SK-MEL-5 (cell line): ENCODE data around the gene NHSL1. TPM values are rescaled to one million over a fixed set of nuclear protein-coding genes. Genes with fewer than 3 reads are reported as not detected.
"Not testable (repeated sequence)": the region's sequence is repeated elsewhere in the genome, so short reads cannot be mapped to it uniquely, and the experiment has no call there.

Experiments
- DNase-seq: peaks from one replicate; pipeline ENCODE4 v3.0.0-alpha.2; 2016; ENCODE audit warnings: low read depth, low spot score
- in situ Hi-C: cut with HindIII; loops from 2 replicates; pipeline ENCODE4 v1.10.0; 2016; ENCODE audit warnings: low sequenced_read_pairs, high pct_unique_total_duplicates, low pct_unique_long_range_greater_than_20kb
- total RNA-seq: library from RNA; depleted of rRNA; stranded (reverse); fragments of >200 nt; shearing (Covaris generic); gene quantifications from 2 replicates; pipeline ENCODE4 v1.2.3, GENCODE V29; 2014

Gene NHSL1
- total RNA-seq, 1 experiment from 2014 or later: 64.2 TPM

- DNase-seq: no peak
- in situ Hi-C loops: no loop called here
Measured at GRCh38 chr6:138443979-138444378, 55.3 kb downstream of the NHSL1 start.

- in situ Hi-C loops: no loop called here
Measured at GRCh38 chr6:138442663-138443062, 56.6 kb downstream of the NHSL1 start.

GRCh38 chr6:138441965-138442364 lies 57.3 kb downstream of the NHSL1 start:
- in situ Hi-C loops: no loop called here
- DNase-seq: no peak

More at GRCh38 chr6:138442663-138443062, 56.6 kb downstream of the NHSL1 start:
- DNase-seq: no peak

GRCh38 chr6:138440758-138441357 lies 58.4 kb downstream of the NHSL1 start:
- no peak for DNase-seq
- in situ Hi-C loops: no loop called here

GRCh38 chr6:138440296-138440695 lies 59.0 kb downstream of the NHSL1 start:
- no peak for DNase-seq
- in situ Hi-C loops: no loop called here

- in situ Hi-C loops: no loop called here
- DNase-seq: no peak
Measured at GRCh38 chr6:138439546-138439945, 59.7 kb downstream of the NHSL1 start.

GRCh38 chr6:138434925-138435324 lies 64.4 kb downstream of the NHSL1 start:
- in situ Hi-C loops: no loop called here

GRCh38 chr6:138434096-138434495 lies 65.2 kb downstream of the NHSL1 start:
- in situ Hi-C loops: no loop called here
- DNase-seq: no peak

More at GRCh38 chr6:138434925-138435324, 64.4 kb downstream of the NHSL1 start:
- DNase-seq: no peak

GRCh38 chr6:138432063-138432356 lies 67.3 kb downstream of the NHSL1 start:
- in situ Hi-C loops: no loop called here
- DNase-seq: no peak

GRCh38 chr6:138431256-138432062 lies 67.8 kb downstream of the NHSL1 start:
- no peak for DNase-seq
- in situ Hi-C loops: no loop called here

- no peak for DNase-seq
- in situ Hi-C loops: no loop called here
Measured at GRCh38 chr6:138430361-138431145, 68.7 kb downstream of the NHSL1 start.

- DNase-seq: no peak
- in situ Hi-C loops: no loop called here
Measured at GRCh38 chr6:138429761-138430160, 69.5 kb downstream of the NHSL1 start.

GRCh38 chr6:138428944-138429598 lies 70.2 kb downstream of the NHSL1 start:
- peak; percentile 56 for DNase-seq
- in situ Hi-C loops: no loop called here

- no peak for DNase-seq
- in situ Hi-C loops: no loop called here
Measured at GRCh38 chr6:138427701-138428100, 71.6 kb downstream of the NHSL1 start.

- in situ Hi-C loops: no loop called here
- no peak for DNase-seq
Measured at GRCh38 chr6:138426500-138427123, 72.7 kb downstream of the NHSL1 start.

- in situ Hi-C loops, DNase-seq: not testable (repeated sequence)
Measured at GRCh38 chr6:138425256-138425655, 74.0 kb downstream of the NHSL1 start.

- no peak for DNase-seq
- in situ Hi-C loops: no loop called here
Measured at GRCh38 chr6:138424004-138424904, 75.0 kb downstream of the NHSL1 start.
